GM10248 (cell line): ENCODE data around the gene PDCD5.
"Not testable (repeated sequence)": the region's sequence is repeated elsewhere in the genome, so short reads cannot be mapped to it uniquely, and the experiment has no call there.

Source experiments
- CTCF ChIA-PET: fragments of 300-600 bp; sonication (Branson Sonifier 250); formaldehyde crosslinking; extraction: SDS; loops from one replicate; lab custom pipeline; 2021; ENCODE audit warnings: antibody characterized with exemption; lab: Yijun Ruan, JAX
- POLR2A ChIA-PET: fragments of 350-650 bp; sonication (Branson Sonifier 250); formaldehyde crosslinking; extraction: SDS; loops from one replicate; lab custom pipeline; 2020; ENCODE audit warnings: antibody characterized with exemption; lab: Yijun Ruan, JAX
- DNase-seq: peaks from one replicate; pipeline ENCODE4 v3.0.0; 2012; ENCODE audit errors: extremely low spot score
- CTCF ChIP-seq: IDR thresholded peaks from 2 replicates; pipeline ENCODE4 v1.5.1; 2012; ENCODE audit warnings: mild to moderate bottlenecking, low read depth; ENCODE audit errors: extremely low read depth, missing control alignments, control extremely low read depth

Gene PDCD5

GRCh38 chr19:32576790-32577189, 4.2 kb upstream of the PDCD5 start:
- no peak for TF ChIP-seq CTCF
- no peak for DNase-seq
- ChIA-PET CTCF (no interaction called here), POLR2A (no interaction called here)

- no peak for DNase-seq
- POLR2A ChIA-PET = interaction anchor here (0.5 kb wide), 1 partner anchor 11 kb away, joined by 3 read pairs; no protein-coding TSS in a partner anchor
- no peak for TF ChIP-seq CTCF
- CTCF ChIA-PET = interaction anchor here (1.0 to 1.5 kb wide), 4 partner anchors 10 to 1897 kb away, joined by 3 to 4 read pairs (median 4); no protein-coding TSS in a partner anchor
Measured at GRCh38 chr19:32580353-32580900, 563 bp upstream of the PDCD5 start.

GRCh38 chr19:32581705-32582179, 752 bp downstream of the PDCD5 start:
- POLR2A ChIA-PET = no interaction called here
- no peak for DNase-seq
- CTCF ChIA-PET = interaction anchor here (0.8 to 1.1 kb wide), 3 partner anchors 12 to 244 kb away, joined by 3 read pairs; no protein-coding TSS in a partner anchor
- no peak for TF ChIP-seq CTCF

- CTCF ChIA-PET, DNase-seq, POLR2A ChIA-PET: not testable (repeated sequence)
Measured at GRCh38 chr19:32587747-32588504, 6.9 kb downstream of the PDCD5 start.

- no peak for TF ChIP-seq CTCF
- ChIA-PET POLR2A (no interaction called here), CTCF (interaction anchor here (0.9 to 1.0 kb wide), 2 partner anchors 8 to 12 kb away, joined by 3 read pairs; no protein-coding TSS in a partner anchor)
- no peak for DNase-seq
Measured at GRCh38 chr19:32594021-32594420, 13.0 kb downstream of the PDCD5 start.

- DNase-seq = no peak
- ChIA-PET POLR2A (no interaction called here), CTCF (no interaction called here)
- no peak for TF ChIP-seq CTCF
Measured at GRCh38 chr19:32595491-32595890, 14.5 kb downstream of the PDCD5 start.

- ChIA-PET POLR2A (no interaction called here), CTCF (interaction anchor here (1.3 to 2.7 kb wide), 3 partner anchors 14 to 23 kb away, joined by 3 to 19 read pairs (median 10); no protein-coding TSS in a partner anchor)
- no peak for DNase-seq
- TF ChIP-seq CTCF = no peak
Measured at GRCh38 chr19:32598022-32598421, 17.0 kb downstream of the PDCD5 start.
